IMR-90 (cell line): ENCODE data around the gene TXNRD1. TPM values are rescaled to one million over a fixed set of nuclear protein-coding genes. Genes with fewer than 3 reads are reported as not detected.
A peak's percentile ranks its signal among the peaks of the same experiment; 100 is the strongest.

Source experiments
- ATAC-seq: fragments of 200-7000 bp; cut with Tn5 transposase; 2 replicates; pipeline ENCODE4 v1.9.1; 2020; ENCODE audit warnings: low read depth, mild to moderate bottlenecking, moderate library complexity
- BruUV-seq: library from RNA; stranded (reverse); fragments of 400-500 nt; replicated peaks from 2 replicates; lab custom pipeline; 2021; lab: Mats Ljungman, UMichigan
- CTCF ChIA-PET: fragments of 300-600 bp; formaldehyde crosslinking; extraction: SDS; loops from one replicate; lab custom pipeline; 2021; ENCODE audit warnings: antibody characterized with exemption; lab: Yijun Ruan, JAX
- POLR2A ChIA-PET: fragments of 300-600 bp; sonication (Branson Sonifier 250); formaldehyde crosslinking; loops from one replicate; lab custom pipeline; 2022; ENCODE audit warnings: antibody characterized with exemption; ENCODE audit not compliant: unreplicated experiment; lab: Charles Lee
- DNase-seq: peaks from one replicate; pipeline ENCODE4 v3.0.0; 2013
- H2AFZ ChIP-seq: replicated peaks from 2 replicates; pipeline ENCODE3; 2013; ENCODE audit warnings: low read length, mild to moderate bottlenecking; ENCODE audit not compliant: poor library complexity
- H2AK5ac ChIP-seq: 2 replicates; pipeline ENCODE4 v1.6.1; 2013; ENCODE audit warnings: low read depth, low read length, inconsistent platforms
- H2AK9ac ChIP-seq: replicated peaks from 2 replicates; pipeline ENCODE3; 2013; ENCODE audit warnings: mild to moderate bottlenecking, low read depth, low read length, moderate library complexity; ENCODE audit not compliant: poor library complexity
- H2BK120ac ChIP-seq: 2 replicates; pipeline ENCODE4 v1.6.1; 2013; ENCODE audit warnings: low read depth, low read length, inconsistent platforms
- H2BK15ac ChIP-seq: 3 replicates; pipeline ENCODE4 v1.6.1; 2013; ENCODE audit warnings: low read depth, low read length, inconsistent platforms
- H2BK20ac ChIP-seq: 2 replicates; pipeline ENCODE4 v1.6.1; 2013; ENCODE audit warnings: low read depth, mild to moderate bottlenecking, inconsistent platforms, low read length, moderate library complexity
- H2BK5ac ChIP-seq: 2 replicates; pipeline ENCODE4 v1.6.1; 2013; ENCODE audit warnings: mild to moderate bottlenecking, low read depth, low read length, inconsistent platforms; ENCODE audit not compliant: poor library complexity, severe bottlenecking
- H3K14ac ChIP-seq: replicated peaks from 2 replicates; pipeline ENCODE4 v1.6.1; 2013; ENCODE audit warnings: low read depth, low read length, inconsistent platforms
- H3K18ac ChIP-seq: 2 replicates; pipeline ENCODE4 v1.6.1; 2013; ENCODE audit warnings: low read depth, low read length, control low read depth
- H3K23ac ChIP-seq: 2 replicates; pipeline ENCODE4 v1.6.1; 2013; ENCODE audit warnings: low read depth, low read length, inconsistent platforms
- H3K27ac ChIP-seq: 2 replicates; pipeline ENCODE4 v1.5.1; 2013; ENCODE audit warnings: mild to moderate bottlenecking, control low read depth, low read length; ENCODE audit not compliant: insufficient read depth
- H3K27me3 ChIP-seq: 2 replicates; pipeline ENCODE4 v1.6.1; 2013; ENCODE audit warnings: low read length; ENCODE audit not compliant: control insufficient read depth, insufficient read depth
- H3K36me3 ChIP-seq: 2 replicates; pipeline ENCODE4 v1.6.1; 2013; ENCODE audit warnings: low read length, mixed read lengths; ENCODE audit not compliant: control insufficient read depth, insufficient read depth
- H3K4ac ChIP-seq: 2 replicates; pipeline ENCODE4 v1.6.1; 2013; ENCODE audit warnings: low read depth, low read length, inconsistent platforms
- H3K4me1 ChIP-seq: 2 replicates; pipeline ENCODE4 v1.6.1; 2013; ENCODE audit warnings: low read length, mixed read lengths; ENCODE audit not compliant: control insufficient read depth, insufficient read depth
- H3K4me2 ChIP-seq: 2 replicates; pipeline ENCODE4 v1.6.1; 2013; ENCODE audit warnings: low read depth, mild to moderate bottlenecking, control low read depth, low read length, moderate library complexity
- H3K4me3 ChIP-seq: 2 replicates; pipeline ENCODE4 v1.5.1; 2013; ENCODE audit warnings: low read depth, mild to moderate bottlenecking, control low read depth, low read length, moderate library complexity; ENCODE audit not compliant: insufficient read depth
- H3K56ac ChIP-seq: 2 replicates; pipeline ENCODE4 v1.6.1; 2013; ENCODE audit warnings: low read length, inconsistent platforms; ENCODE audit not compliant: insufficient read depth; ENCODE audit errors: extremely low read depth
- H3K79me1 ChIP-seq, 2 experiments: 2 replicates each; pipeline ENCODE4 v1.6.1; 2013; ENCODE audit warnings: low read length in 2 of 2, inconsistent platforms in 1 of 2, low read depth in 1 of 2
- H3K9ac ChIP-seq: 2 replicates; pipeline ENCODE4 v1.6.1; 2013; ENCODE audit warnings: low read depth, low read length, control low read depth
- H3K9me1 ChIP-seq: 2 replicates; pipeline ENCODE4 v1.6.1; 2013; ENCODE audit warnings: low read length, inconsistent platforms; ENCODE audit not compliant: insufficient read depth
- H3K9me3 ChIP-seq: 2 replicates; pipeline ENCODE4 v1.6.1; 2013; ENCODE audit warnings: low read length; ENCODE audit not compliant: control insufficient read depth, insufficient read depth
- H4K20me1 ChIP-seq: 2 replicates; pipeline ENCODE4 v1.6.1; 2013; ENCODE audit warnings: low read length, inconsistent platforms; ENCODE audit not compliant: insufficient read depth
- H4K5ac ChIP-seq: 2 replicates; pipeline ENCODE4 v1.6.1; 2013; ENCODE audit warnings: mild to moderate bottlenecking, low read depth, low read length, control low read depth
- H4K8ac ChIP-seq, 2 experiments: 2 replicates each; pipeline ENCODE4 v1.6.1; 2013; ENCODE audit warnings: low read depth in 2 of 2, low read length in 2 of 2, control low read depth in 1 of 2, inconsistent platforms in 1 of 2
- H4K91ac ChIP-seq: 2 replicates; pipeline ENCODE4 v1.6.1; 2013; ENCODE audit warnings: low read depth, low read length, inconsistent platforms; ENCODE audit not compliant: insufficient read depth
- CEBPB ChIP-seq: IDR thresholded peaks from 2 replicates; pipeline ENCODE4 v1.6.1; 2012; ENCODE audit warnings: low read depth, low read length, improper control_type of control experiment
- FOS ChIP-seq: fragments of 150-350 bp; IDR thresholded peaks from 2 replicates; pipeline ENCODE4 v1.6.1; 2016; ENCODE audit warnings: low read depth, low read length
- MXI1 ChIP-seq: IDR thresholded peaks from 2 replicates; pipeline ENCODE4 v1.6.1; 2012; ENCODE audit warnings: low read depth, mild to moderate bottlenecking, low read length, moderate library complexity, borderline replicate concordance
- RCOR1 ChIP-seq: IDR thresholded peaks from 2 replicates; pipeline ENCODE4 v1.6.1; 2012; ENCODE audit warnings: mild to moderate bottlenecking, low read length, improper control_type of control experiment; ENCODE audit not compliant: insufficient replicate concordance
- WGBS, 2 experiments: methylation state at CpG; one replicate each; pipeline versions ENCODE4 v1.1.5 to v1.1.7; 2013; ENCODE audit warnings: missing lambda C conversion rate in 2 of 2; ENCODE audit not compliant: insufficient read length in 1 of 2; ENCODE audit errors: extremely low coverage in 2 of 2; 5-methylcytosine and 5-hydroxymethylcytosine counted together
- dilution Hi-C: fragments of 300-500 bp; cut with HindIII; formaldehyde crosslinking; loops from one replicate; pipeline ENCODE4 v1.14.3; 2018; ENCODE audit warnings: low sequenced_read_pairs; ENCODE audit not compliant: unreplicated experiment
- in situ Hi-C: fragments of 300-500 bp; cut with MboI; formaldehyde crosslinking; loops from 3 replicates; pipeline ENCODE4 v1.14.3; 2019; ENCODE audit warnings: low sequenced_read_pairs, inconsistent platforms, mixed read lengths
- intact Hi-C: fragments of 100-400 bp; cut with micrococcal nuclease; formaldehyde crosslinking; loops from 2 replicates; pipeline ENCODE4 v1.10.0; 2022
- polyA plus RNA-seq, 3 experiments: library from polyadenylated mRNA; depleted of rRNA; stranded (reverse); fragments of >200 nt; gene quantifications; 2 replicates each; pipeline ENCODE4 v1.2.3, GENCODE V29; 2012; ENCODE audit warnings: low replicate concordance in 1 of 3
- total RNA-seq: library from RNA; depleted of rRNA; stranded (reverse); fragments of >200 nt; gene quantifications from 2 replicates; pipeline ENCODE4 v1.2.3, GENCODE V29; 2012
- TF ChIP-seq, protein P1 (sequence below): conservative IDR thresholded peaks from 2 replicates; pipeline ENCODE4 v1.5.1; 2012; ENCODE audit warnings: mild to moderate bottlenecking, low read depth, low read length, improper control_type of control experiment

TXNRD1 gene
- total and polyA plus RNA-seq, 2 of the 4 experiments (the other 2 are of a cell fraction): 379 to 582 TPM

DNA sequence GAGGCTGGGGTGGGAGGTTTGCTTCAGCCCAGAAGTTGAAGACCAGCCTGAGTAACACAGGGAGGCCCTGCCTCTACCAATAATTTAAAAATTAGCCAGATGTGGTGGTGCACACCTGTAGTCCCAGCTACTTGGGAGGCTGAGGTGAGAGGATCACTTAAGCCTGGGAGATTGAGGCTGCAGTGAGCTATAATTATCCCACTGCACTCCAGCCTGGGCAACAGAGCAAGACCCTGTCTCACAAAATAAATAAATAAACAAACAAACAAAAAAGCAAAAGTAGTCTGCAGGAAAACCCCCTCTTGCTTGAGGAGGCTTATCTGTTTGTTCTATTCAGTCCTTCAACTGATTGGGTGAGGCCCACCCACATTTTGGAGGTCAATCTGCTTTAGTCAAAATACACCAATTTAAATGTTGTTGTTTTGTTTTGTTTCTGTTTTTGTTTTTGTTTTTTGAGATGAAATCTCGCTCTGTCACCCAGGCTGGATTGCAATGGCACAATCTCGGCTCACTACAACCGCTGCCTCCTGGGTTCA lies 24.9 kb upstream of the TXNRD1 start:
- Histone ChIP-seq H3K56ac (no peak overlapping the region), H3K4me3 (no peak overlapping the region), H2AK9ac (no peak overlapping the region), H3K9me3 (peaks cover 4% of the 10 kb centered on the region; the same call in 1 of the 2 replicates), H2BK15ac (no peak overlapping the region; the same call in 2 of the 3 replicates), H2BK5ac (peak overlapping the region; percentile 43), H2BK20ac (peak overlapping the region; percentile 15; the same call in 1 of the 2 replicates), H3K14ac (no peak overlapping the region), H3K9me1 (no peaks in the 10 kb centered on the region), H3K4me2 (no peak overlapping the region), H3K27ac (peak overlapping the region; percentile 41; the same call in 1 of the 2 replicates), H3K79me1 (no peaks in the 10 kb centered on the region), H2AFZ (no peak overlapping the region), H4K8ac (no peak overlapping the region; a peak in 1 of 4 replicates), H3K18ac (peak overlapping the region; percentile 1; the same call in 1 of the 2 replicates), H4K20me1 (no peaks in the 10 kb centered on the region), H4K5ac (no peak overlapping the region), H3K4ac (peak overlapping the region; percentile 69; the same call in 1 of the 2 replicates), H3K36me3 (no peaks in the 10 kb centered on the region), H3K23ac (no peak overlapping the region), H2BK120ac (peak overlapping the region; percentile 29; the same call in 1 of the 2 replicates), H3K9ac (no peak overlapping the region), H4K91ac (no peak overlapping the region), H3K27me3 (no peaks in the 10 kb centered on the region), H3K4me1 (peaks cover 8% of the 10 kb centered on the region), H2AK5ac (no peak overlapping the region)
- no peak for TF ChIP-seq MXI1
- TF ChIP-seq, protein P1, sequence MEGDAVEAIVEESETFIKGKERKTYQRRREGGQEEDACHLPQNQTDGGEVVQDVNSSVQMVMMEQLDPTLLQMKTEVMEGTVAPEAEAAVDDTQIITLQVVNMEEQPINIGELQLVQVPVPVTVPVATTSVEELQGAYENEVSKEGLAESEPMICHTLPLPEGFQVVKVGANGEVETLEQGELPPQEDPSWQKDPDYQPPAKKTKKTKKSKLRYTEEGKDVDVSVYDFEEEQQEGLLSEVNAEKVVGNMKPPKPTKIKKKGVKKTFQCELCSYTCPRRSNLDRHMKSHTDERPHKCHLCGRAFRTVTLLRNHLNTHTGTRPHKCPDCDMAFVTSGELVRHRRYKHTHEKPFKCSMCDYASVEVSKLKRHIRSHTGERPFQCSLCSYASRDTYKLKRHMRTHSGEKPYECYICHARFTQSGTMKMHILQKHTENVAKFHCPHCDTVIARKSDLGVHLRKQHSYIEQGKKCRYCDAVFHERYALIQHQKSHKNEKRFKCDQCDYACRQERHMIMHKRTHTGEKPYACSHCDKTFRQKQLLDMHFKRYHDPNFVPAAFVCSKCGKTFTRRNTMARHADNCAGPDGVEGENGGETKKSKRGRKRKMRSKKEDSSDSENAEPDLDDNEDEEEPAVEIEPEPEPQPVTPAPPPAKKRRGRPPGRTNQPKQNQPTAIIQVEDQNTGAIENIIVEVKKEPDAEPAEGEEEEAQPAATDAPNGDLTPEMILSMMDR: no peak
- no peak for TF ChIP-seq CEBPB
- TF ChIP-seq FOS: no peak
- no peak for TF ChIP-seq RCOR1
- in situ Hi-C loops: loop anchor here (10.0 to 25.0 kb wide), 2 partner anchors 684 to 872 kb away; no protein-coding TSS in a partner anchor
- no TSS peak for BruUV-seq
- ATAC-seq (no peak), DNase-seq (no peak)
- intact Hi-C loops: no loop called here
- WGBS, 2 experiments: no CpG with 5 or more reads among the region's 3 CpGs
- dilution Hi-C loops: no loop called here
- ChIA-PET POLR2A (no interaction called here), CTCF (no interaction called here)
